Subcutaneous abdominal adipose tissue (tissue), 5 donors: Measurements from ENCODE around the gene WSCD1.

Experiments used
- H3K27ac ChIP-seq: one replicate; pipeline ENCODE4 v1.7.0; 2013; ENCODE audit warnings: low read depth, mild to moderate bottlenecking, inconsistent platforms, low read length, moderate library complexity
- H3K27me3 ChIP-seq, 5 donors: one replicate each; pipeline ENCODE4 v1.7.0; 2013; ENCODE audit warnings: low read length in 5 of 5, inconsistent platforms in 1 of 5; ENCODE audit not compliant: control insufficient read depth in 5 of 5, insufficient read depth in 4 of 5
- H3K36me3 ChIP-seq, 5 donors: one replicate each; pipeline ENCODE4 v1.7.0; 2013; ENCODE audit warnings: low read length in 5 of 5; ENCODE audit not compliant: control insufficient read depth in 5 of 5, insufficient read depth in 5 of 5
- H3K4me1 ChIP-seq, 5 donors: one replicate each; pipeline ENCODE4 v1.7.0; 2013; ENCODE audit warnings: low read length in 5 of 5, mild to moderate bottlenecking in 3 of 5, moderate library complexity in 1 of 5; ENCODE audit not compliant: control insufficient read depth in 5 of 5, insufficient read depth in 5 of 5
- H3K4me3 ChIP-seq, 5 donors: one replicate each; pipeline ENCODE4 v1.7.0; 2013; ENCODE audit warnings: low read length in 5 of 5, low read depth in 1 of 5
- H3K9ac ChIP-seq, 5 donors: one replicate each; pipeline ENCODE4 v1.7.0; 2013; ENCODE audit warnings: low read length in 5 of 5, mild to moderate bottlenecking in 4 of 5, moderate library complexity in 3 of 5
- H3K9me3 ChIP-seq, 5 donors: one replicate each; pipeline ENCODE4 v1.7.0; 2013; ENCODE audit warnings: low read length in 5 of 5; ENCODE audit not compliant: control insufficient read depth in 5 of 5
- donor health status: healthy.
- donor health status: healthy.
- donor health status: healthy.
- donor health status: healthy.
- donor health status: healthy.

The WSCD1 gene

GRCh38 chr17:6139447-6139832, 69.3 kb downstream of the WSCD1 start:
- no peak overlapping the region for H3K27ac ChIP-seq
- no peaks in the 10 kb centered on the region for H3K36me3 ChIP-seq
- H3K4me1 ChIP-seq, result no peaks in the 10 kb centered on the region
- no peaks in the 10 kb centered on the region for H3K9me3 ChIP-seq
- no peak overlapping the region for H3K9ac ChIP-seq
- no peak overlapping the region for H3K4me3 ChIP-seq
- peaks cover 3 to 14% (median 8%) of the 10 kb centered on the region in 5 donors for H3K27me3 ChIP-seq

GRCh38 chr17:6140188-6140587, 70.0 kb downstream of the WSCD1 start:
- Histone ChIP-seq H3K36me3 (no peaks in the 10 kb centered on the region), H3K27me3 (peaks cover 1 to 14% (median 8%) of the 10 kb centered on the region in 5 donors), H3K4me3 (no peak overlapping the region), H3K4me1 (no peaks in the 10 kb centered on the region), H3K9me3 (no peaks in the 10 kb centered on the region), H3K27ac (no peak overlapping the region), H3K9ac (no peak overlapping the region)

DNA sequence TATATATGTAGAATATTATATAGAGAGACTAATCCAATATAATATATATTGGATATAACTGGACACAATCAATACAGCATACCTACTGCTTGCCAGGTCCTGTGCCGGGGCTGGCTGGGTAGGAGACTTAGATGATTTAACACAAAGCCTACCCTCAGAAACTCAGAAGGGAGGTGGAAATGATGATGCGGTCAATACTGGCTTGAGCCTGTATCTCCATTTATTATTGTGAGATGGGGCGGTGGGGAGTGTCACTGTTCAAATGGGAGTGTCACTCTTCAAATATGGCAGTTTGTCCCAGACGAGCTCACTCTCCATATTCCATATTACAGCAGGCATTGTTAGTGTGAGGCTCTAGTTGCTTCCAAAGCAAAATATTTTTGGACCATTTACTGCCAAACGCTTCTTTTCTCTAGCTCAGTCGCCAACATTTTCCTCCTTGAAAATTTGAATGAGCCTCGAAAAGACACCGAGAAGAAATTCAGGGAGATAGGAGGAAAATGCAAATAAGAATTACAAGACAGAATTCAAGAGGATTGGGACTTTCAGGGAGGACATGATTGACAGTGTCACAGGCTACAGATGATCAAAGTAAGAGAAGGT, 70.7 kb downstream of the WSCD1 start:
- Histone ChIP-seq H3K27ac (no peak overlapping the region), H3K9me3 (peaks cover 0 to under 1% (median 0%) of the 10 kb centered on the region in 5 donors), H3K4me3 (no peak overlapping the region), H3K36me3 (no peaks in the 10 kb centered on the region), H3K4me1 (no peaks in the 10 kb centered on the region), H3K27me3 (peaks cover 0 to 13% (median 8%) of the 10 kb centered on the region in 5 donors), H3K9ac (no peak overlapping the region)

GRCh38 chr17:6142701-6143100, 72.5 kb downstream of the WSCD1 start:
- no peaks in the 10 kb centered on the region for H3K4me1 ChIP-seq
- H3K27me3 ChIP-seq, result peaks cover 0 to 9% (median 7%) of the 10 kb centered on the region in 5 donors
- H3K4me3 ChIP-seq, result no peak overlapping the region
- no peaks in the 10 kb centered on the region for H3K36me3 ChIP-seq
- H3K9me3 ChIP-seq, result peaks cover 0 to 6% (median 0%) of the 10 kb centered on the region in 5 donors
- no peak overlapping the region for H3K9ac ChIP-seq
- no peak overlapping the region for H3K27ac ChIP-seq

DNA sequence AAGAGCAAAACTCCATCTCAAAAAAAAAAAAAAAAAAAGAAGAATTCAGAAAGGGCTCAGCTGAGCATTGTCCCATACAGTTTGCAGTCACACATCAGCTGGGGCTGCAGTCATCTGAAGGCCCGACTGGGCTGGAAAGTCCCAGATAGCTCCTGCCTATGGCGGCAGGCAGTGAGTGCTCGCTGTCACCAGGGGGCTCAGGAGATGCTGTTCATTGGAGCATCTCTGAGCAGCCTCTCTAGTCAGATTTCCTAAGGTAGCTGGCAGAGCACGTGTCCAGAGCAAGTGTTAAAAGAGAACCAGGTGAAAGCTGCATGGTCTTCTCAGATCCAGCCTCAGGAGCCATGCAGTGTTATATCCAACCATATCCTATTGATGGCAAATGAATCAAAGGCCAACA, 75.8 kb downstream of the WSCD1 start:
- no peak overlapping the region for H3K9ac ChIP-seq
- no peak overlapping the region for H3K27ac ChIP-seq
- H3K27me3 ChIP-seq, result peaks cover 0 to 12% (median 3%) of the 10 kb centered on the region in 5 donors
- H3K36me3 ChIP-seq, result no peaks in the 10 kb centered on the region
- H3K9me3 ChIP-seq, result peaks cover 0 to 14% (median 2%) of the 10 kb centered on the region in 5 donors
- H3K4me1 ChIP-seq, result no peaks in the 10 kb centered on the region
- no peak overlapping the region for H3K4me3 ChIP-seq

GRCh38 chr17:6147042-6147441, 76.9 kb downstream of the WSCD1 start:
- Histone ChIP-seq H3K4me3 (no peak overlapping the region), H3K9me3 (peaks cover 0 to 14% (median 2%) of the 10 kb centered on the region in 5 donors), H3K27ac (no peak overlapping the region), H3K36me3 (no peaks in the 10 kb centered on the region), H3K9ac (no peak overlapping the region), H3K4me1 (no peaks in the 10 kb centered on the region), H3K27me3 (peaks cover 0 to 12% (median 4%) of the 10 kb centered on the region in 5 donors)

- Histone ChIP-seq H3K4me3 (no peak overlapping the region), H3K9me3 (peaks cover 0 to 10% (median 2%) of the 10 kb centered on the region in 5 donors), H3K4me1 (no peaks in the 10 kb centered on the region), H3K27ac (no peak overlapping the region), H3K36me3 (no peaks in the 10 kb centered on the region), H3K9ac (no peak overlapping the region), H3K27me3 (peaks cover 0 to 20% (median 8%) of the 10 kb centered on the region in 5 donors)
Observed at GRCh38 chr17:6153375-6153774, 83.2 kb downstream of the WSCD1 start.

DNA sequence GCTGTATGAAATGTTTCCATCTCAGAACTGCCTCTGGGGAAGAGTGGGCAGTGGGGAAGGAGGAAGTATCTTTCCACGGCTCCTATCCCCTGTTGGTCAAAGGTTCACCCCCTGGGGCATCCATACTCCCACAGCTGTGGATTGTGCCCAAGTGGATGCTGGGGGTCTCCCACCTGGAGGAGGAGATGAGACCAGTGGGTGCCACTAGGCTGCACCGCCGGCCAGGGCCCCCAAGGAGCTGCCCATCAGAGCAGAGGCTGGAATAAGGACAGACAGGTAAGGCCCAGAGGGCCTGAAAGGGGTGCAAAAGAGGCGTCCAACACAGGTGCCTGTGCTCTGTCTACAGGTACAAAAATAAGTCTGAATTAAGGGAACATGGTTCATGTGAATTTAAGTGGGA, 87.5 kb downstream of the WSCD1 start:
- no peak overlapping the region for H3K4me3 ChIP-seq
- H3K9ac ChIP-seq, result no peak overlapping the region
- no peaks in the 10 kb centered on the region for H3K9me3 ChIP-seq
- no peak overlapping the region for H3K27ac ChIP-seq
- H3K36me3 ChIP-seq, result no peaks in the 10 kb centered on the region
- no peaks in the 10 kb centered on the region for H3K4me1 ChIP-seq
- peaks cover 4 to 9% (median 6%) of the 10 kb centered on the region in 5 donors for H3K27me3 ChIP-seq

GRCh38 chr17:6159541-6160231, 89.5 kb downstream of the WSCD1 start:
- Histone ChIP-seq H3K4me3 (no peak overlapping the region), H3K9ac (no peak overlapping the region), H3K9me3 (no peaks in the 10 kb centered on the region), H3K36me3 (no peaks in the 10 kb centered on the region), H3K4me1 (no peaks in the 10 kb centered on the region), H3K27ac (no peak overlapping the region), H3K27me3 (peaks cover 4 to 23% (median 16%) of the 10 kb centered on the region in 5 donors)

DNA sequence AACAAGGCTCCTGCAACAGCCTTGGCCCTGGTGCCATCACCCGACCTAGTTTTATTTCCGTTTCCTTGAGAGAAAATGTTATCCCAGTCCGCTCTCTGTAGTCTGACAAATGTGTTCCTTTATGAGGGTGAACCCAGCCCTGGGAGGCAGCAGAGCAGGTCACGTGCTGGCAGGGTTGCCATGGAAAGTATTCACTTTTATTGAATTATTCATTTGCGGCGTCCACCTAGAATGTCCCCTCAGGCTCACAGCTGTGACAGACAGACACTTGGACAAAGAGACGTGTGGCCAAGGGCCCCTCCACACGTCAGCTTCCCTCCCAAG, 90.0 kb downstream of the WSCD1 start:
- no peak overlapping the region for H3K4me3 ChIP-seq
- no peak overlapping the region for H3K9ac ChIP-seq
- no peak overlapping the region for H3K27ac ChIP-seq
- no peaks in the 10 kb centered on the region for H3K36me3 ChIP-seq
- no peaks in the 10 kb centered on the region for H3K9me3 ChIP-seq
- peaks cover 4 to 28% (median 16%) of the 10 kb centered on the region in 5 donors for H3K27me3 ChIP-seq
- no peaks in the 10 kb centered on the region for H3K4me1 ChIP-seq
